ENCODE results near the gene MED27.

MED27 gene

DNA sequence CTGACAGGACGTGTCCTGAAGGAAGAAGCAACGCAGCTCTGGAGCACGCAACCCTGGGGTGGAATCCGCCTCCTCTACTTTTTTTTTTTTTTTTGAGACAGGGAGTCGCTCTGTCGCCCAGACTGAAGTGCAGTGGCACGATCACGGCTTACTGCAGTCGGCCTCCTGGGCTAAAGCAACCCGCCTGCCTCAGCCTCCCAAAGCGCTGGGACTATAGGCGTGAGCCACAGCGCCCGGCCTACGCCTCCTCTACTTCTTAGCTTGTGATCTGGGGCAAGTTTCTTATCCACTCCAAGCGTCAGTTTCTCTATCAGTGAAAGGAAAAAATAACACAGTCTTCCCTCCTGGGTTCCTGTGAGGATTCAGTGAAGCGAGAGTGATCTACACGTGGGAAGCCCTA, 243.6 kb downstream of the MED27 start:
- no peak for DNase-seq (ENCODE audit: low read depth)

DNA sequence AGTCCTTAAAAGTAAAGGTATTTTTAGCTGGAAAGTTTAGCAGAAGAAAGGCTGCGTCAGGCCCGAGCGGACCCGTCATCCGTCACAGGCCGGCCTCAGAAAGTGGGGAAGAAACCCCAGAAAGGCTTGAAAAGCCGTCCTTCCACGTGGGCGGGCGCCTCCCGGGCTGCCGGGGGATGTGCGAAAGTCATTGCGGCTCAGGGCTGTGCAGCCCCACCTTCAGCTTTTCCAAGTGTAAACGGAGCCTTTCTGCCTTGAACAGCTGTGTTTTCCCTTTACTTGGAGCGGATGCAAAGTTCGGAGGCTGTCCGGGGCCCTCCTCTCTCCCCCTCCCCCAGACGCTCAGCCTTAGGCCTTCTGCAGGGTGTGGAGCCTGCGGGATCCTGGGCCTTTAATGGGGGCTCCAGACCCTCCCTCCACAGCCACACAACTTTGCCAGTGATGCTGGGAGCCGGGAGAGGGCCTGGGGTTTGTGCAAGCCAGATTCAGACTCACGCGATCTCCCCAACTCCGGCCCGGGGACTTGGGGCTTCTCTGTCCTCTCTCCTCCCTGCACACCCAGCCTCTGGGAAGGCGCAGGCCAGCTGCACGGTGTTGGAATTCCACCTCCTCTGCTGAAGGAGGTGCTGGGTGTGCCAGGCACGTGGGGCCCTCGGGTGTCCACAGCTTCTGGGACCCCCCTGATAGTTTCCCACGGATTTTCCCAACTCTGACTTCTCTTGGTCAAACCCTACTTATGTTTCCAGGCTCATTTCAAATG, 244.3 kb downstream of the MED27 start:
- no peak for DNase-seq (ENCODE audit: low read depth)

DNA sequence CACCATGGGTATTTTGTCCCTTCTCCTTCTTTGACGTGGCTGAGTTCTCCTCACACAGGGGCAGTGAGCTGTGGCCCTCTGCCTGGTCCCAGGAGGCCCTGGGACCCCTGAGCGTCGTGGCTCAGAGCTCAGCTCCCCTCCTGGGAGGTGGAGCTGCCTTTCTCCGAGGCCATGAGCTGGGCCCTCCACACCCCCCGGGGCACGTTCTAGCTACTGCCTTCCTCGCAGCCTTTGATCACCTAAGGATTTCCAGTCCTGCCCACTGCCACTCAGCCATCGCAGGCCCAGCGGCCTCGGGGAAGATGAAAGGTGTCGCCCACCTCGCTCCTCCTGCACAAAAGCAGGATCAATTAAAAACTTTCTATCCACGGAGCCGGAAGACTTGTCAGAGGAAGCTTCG, 244.9 kb downstream of the MED27 start:
- DNase-seq (ENCODE audit: low read depth) = no peak

DNA sequence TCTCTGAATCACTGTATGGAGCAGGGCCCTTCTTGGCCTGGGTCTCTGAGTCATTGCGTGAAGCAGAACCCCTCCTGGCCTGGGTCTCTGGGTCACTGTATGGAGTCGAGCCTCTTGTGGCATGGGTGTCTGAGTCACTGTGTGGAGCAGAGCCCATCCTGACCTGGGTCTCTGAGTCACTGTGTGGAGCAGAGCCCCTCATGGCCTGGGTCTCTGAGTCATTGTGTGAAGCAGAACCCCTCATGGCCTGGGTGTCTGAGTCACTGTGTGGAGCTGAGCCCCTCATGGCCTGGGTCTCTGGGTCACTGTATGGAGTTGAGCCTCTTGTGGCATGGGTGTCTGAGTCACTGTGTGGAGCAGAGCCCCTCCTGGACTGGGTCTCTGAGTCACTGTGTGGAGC, 245.8 kb downstream of the MED27 start:
- DNase-seq (ENCODE audit: low read depth) = no peak

DNA sequence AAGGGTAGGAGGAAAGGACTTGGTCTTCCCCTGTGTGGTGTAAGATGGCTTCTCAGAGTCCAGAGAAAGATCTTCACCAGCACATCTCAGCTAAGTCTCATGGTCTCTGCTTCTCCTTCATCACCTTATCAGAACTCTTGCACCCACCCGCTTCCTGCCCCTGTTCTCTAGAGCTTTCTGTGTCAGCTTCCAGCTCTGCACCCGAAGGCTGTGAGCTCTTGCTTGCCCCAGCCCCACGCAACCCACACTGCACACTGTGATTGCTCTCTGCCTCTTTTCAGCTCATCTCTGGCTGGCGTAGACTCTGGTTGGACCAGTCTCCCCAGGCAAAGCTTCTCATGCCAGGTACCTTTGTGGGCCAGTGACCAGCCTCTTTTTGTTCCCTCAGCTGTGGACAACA, 246.6 kb downstream of the MED27 start:
- no peak for DNase-seq (ENCODE audit: low read depth)

DNA sequence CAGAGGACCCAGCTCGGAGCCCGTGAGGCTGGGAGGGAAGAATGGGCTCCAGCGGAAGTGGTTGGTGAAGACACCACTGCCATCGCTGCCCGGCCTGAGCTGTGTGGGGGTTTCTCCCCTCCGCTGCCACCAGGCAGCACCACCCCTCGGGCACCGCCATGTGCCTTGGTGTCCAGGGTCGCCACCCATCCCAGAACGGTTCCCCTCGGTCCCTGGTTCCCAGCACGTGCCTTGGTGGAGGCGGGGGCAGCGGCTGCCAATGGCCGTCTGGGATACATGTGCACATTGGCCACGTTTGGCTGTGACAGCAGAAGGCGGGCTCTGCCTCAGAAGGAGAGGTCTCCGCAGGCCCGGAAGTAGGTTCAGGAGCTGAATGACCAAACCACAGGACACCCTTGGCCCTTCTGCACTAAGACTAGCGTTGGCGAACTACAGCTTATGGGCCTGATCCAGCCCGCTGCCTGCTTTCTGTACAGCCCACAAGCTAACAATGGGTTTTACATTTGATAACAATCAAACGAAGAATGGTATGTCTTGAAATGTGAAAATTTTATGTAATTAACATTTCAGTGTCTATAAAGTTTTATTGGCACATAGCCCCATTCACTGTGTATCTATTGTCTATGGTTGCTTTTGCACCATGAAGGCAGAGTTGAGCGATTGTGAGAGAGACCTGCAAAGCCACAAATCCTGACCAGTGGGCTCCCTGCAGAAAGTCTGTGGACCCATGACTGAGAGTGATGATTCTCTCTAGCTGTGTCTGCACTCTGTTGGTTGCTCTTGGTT, 248.1 kb downstream of the MED27 start:
- no peak for DNase-seq (ENCODE audit: low read depth)

DNA sequence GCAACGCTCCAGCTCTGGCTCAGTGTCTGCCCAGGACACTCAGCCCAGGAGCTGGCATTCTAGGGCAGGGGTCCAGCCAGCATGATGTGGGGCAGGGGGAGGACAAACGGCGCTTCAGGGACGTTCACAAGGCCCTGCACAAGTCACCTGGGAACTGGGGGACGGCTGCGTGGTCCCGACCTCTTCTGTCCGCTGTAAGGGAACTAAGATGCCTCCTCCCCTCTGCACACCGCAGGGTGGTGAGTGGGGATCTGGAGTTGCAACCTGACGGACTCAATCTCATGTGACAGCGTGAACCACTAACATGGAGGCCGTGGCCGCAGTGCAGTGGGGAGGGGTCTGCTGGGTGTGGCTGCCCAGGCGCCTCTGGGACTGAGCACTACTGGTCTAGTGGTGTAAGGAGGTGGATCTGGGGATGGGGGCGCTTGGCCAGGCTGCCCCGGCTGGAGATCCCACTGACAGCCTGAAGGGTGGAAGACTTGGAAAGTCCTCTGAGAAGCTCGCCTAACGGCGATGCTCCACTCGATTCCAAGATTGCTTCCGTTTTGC, 251.8 kb downstream of the MED27 start:
- DNase-seq (ENCODE audit: low read depth) = no peak

DNA sequence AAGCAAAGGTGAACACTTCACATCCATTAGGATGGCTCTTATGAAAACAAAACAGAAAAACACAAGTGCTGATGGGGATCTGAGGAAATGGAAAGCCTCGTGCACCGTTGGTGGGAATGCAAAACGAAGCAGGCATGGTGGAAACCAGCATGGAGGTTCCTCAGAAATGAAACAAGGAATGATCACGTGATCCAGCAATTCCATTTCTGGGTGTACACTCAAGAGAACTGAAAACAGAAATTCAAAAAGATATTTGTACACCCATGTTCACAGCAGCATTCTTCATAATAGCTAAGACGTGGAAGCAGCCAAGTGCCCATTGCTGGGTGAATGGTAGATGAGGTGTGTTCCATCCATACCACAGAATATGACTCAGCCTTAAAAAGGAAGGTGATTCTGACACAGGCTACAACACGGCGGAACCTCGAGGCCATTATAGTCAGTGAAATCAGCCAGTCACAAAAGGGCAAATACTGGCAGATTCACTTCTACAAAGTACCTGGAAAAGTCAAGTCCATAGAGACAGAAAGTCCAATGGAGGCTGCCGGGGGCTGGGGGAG, 252.6 kb downstream of the MED27 start:
- DNase-seq (ENCODE audit: low read depth) = no peak

DNA sequence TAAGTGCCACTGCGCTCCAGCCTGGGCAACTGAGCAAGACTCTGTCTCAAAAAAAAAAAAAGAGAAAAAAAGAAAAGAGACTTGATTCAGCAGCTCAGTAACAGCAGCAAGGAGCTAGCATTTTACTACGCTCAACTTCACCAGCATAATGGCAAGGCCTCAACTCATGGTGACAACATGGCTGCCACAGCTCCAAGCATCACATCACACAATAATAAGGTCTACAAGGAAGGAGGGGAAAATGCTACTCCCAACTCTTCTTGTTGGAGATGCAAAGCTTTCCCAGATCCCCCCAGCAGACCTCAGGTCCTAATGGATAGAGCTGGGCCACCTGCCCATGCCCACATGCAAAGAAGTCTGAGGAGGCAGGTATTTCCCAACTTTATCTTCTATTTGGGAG, 253.6 kb downstream of the MED27 start:
- DNase-seq (ENCODE audit: low read depth) = no peak

DNA sequence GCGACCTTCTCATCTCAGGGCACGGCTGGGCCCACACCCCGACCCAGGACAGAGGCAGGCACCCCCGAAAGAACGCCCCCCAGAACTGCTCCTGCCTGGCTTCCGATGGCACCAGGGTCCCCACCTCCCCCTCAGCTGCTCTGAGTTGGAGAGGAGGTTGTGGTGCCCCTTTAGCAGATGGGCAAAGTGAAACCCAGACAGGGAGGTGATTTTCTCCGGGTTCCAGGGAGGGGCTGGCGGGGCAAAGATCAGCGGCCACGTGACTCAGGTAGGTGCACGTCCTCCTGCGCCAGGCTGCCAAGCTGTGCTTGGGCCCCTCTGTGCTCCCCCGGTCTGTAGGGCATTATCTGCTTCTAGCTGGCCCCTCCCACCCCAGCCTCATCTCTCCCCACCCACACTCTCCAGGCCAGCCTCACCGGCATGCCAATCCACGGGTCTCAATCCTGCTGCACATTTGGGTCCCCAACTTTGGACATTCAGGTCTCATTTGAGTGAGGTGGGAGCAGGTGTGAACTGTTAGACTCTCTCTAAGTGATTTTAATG, 254.6 kb downstream of the MED27 start:
- no peak for DNase-seq (ENCODE audit: low read depth)

DNA sequence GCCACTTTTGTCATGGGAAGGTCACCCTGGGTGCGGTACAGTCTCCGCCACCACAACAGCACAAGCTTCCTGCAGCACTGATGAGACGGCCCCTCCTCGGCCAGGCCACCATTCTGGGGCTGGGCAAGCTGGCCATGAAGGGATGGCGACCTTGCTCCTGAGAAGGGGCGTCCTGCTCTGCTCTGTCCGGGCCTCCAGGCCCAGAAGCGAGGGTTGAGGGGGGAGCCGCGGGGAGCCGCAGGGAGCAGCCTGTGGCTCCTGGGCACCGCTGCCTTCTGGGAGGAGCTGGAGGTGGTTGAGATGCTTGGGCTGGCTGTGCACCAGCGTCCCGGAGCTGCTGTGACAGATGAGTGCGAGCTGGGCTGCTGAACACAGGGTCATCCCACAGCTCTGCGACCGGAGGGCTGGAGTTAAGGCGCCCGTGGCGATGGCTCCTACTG, 255.5 kb downstream of the MED27 start:
- no peak for DNase-seq (ENCODE audit: low read depth)

DNA sequence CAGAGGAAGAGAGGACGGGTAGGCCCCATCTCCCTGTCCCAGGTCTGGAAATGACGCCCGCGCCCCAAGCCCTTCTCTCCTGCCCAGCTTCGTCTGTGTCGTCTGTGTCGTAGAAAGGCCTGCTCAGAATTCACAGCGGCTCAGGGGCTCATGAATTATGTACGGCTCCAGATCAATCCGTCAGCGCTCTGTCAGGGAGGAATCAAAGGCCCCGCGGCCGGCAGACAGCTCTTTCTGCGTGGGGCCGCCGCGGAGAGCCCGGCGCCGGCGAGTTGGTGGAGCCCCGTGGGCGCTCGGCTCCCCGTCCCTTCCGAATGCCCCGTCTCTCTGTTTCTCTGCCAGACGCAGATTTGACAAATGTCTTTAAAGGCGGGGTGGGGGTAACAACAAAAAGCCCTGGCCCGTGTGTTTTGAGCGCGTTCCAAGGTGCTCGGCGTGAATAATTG, 255.9 kb downstream of the MED27 start:
- DNase-seq (ENCODE audit: low read depth) = no peak

DNA sequence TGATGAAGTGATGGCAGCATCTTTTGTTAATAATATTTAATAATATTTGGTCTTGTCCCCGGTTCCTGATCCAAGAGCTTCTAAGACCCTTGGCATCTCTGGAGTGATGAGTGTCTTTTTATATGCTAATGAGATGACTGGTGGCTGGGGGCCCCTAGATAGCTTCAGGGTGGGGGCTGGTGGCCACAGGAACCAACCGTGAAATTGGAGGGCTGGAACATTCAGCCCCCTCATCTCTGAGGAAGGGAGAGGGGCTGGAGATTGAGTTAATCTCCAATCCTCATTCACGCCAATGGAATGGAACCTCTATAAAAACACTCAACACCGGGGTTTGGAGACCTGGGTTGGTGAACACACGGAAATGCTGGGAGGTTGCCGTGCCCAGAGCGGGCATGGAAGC, 261.6 kb downstream of the MED27 start:
- DNase-seq (ENCODE audit: low read depth) = no peak

DNA sequence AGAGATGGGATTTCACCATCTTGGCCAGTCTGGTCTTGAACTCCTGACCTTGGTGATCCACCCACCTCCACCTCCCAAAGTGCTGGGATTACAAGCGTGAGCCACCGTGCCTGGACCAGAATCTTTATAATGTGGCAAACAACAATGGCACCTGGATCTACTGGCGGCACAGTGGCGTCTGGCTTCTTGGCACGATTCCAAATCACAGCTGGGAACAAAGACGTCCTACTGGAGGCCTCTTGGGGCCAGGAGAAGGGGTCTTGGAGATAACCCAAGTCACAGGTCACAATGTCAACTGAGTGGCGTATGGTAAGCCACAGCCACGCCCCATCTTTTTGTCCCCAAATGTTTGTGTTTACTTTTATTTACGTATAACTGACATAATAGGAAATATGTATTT, 262.0 kb downstream of the MED27 start:
- no peak for DNase-seq (ENCODE audit: low read depth)

DNA sequence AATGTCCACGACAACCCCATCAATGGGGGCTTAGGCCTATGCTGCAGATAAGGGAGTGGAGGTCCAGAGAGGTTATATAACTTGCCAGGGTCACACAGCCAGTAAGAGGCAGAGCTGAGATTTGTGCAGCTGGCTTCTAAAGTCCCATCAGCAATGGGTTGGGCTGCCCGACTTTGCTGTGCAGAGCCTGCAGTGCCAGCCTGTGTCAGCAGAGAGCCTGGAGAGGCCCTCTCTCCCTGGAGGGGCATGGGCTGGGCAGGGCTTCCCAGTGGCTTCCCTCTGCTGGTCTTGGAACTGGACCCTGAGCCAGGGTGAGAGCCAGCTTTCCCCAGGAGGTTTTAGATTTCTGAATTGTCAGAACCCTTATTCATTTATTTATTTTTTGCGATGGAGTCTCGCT, 262.6 kb downstream of the MED27 start:
- no peak for DNase-seq (ENCODE audit: low read depth)

DNA sequence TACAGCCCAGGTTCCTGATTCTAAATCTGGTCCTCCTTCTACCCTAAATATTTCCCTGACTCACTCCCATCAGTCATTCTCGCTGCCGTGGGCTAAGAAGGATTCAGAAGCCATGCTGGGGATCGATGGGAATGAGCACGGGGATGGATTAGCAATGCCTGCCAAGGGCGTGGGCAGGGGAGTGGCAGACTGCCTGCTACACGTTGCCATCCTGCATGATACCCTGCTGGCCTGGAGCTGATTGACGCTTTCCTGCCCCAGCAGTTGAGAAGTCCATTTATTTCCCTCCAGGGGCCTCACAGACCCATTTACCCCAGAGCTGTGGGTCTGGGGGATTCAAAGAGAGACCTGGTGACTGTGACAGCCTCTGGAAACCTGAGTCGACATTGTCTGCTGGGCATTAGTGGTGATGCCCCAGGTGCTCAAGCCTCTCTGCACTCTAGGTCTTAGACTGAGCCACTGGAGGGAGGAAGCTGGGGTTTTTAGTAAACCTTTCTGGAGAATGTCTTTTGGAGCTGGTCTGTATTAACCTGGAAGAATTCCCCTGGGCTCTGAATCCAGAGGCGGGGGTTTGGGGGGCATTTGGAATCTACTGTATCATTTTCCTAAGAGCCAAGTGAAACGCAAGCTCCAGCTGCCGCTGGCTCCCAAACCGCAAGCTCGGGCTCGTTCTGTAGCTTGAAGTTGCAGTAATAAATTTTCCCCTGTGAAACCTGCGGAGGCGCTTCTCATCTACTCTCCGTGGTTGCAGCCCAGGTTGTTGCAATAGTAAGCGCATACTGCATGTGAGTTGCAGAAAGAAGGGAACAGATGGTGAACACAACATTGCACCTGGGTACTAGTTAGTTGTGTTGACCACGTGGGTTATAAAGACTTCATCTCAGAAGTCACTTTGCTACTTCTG, 263.4 kb downstream of the MED27 start:
- no peak for DNase-seq (ENCODE audit: low read depth)

DNA sequence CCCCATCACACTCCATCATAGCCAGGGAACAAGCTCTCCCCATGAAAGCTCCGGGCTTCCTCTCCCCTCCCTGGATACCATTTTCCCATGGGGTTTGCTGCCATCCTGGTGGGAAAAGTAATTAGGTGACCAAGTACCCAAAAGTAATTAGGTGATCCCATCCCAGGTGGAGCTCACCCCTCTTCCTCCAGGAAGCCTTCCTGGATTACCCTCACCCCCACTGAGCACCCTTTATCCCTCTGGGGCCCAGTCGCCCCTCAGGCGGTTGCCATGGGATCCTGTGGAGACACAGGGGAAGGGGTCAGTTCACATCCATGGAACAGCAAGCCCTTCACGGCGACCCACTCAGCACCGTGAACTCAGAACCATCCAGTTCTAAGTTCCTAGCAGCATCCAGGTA, 265.0 kb downstream of the MED27 start:
- DNase-seq (ENCODE audit: low read depth) = no peak

DNA sequence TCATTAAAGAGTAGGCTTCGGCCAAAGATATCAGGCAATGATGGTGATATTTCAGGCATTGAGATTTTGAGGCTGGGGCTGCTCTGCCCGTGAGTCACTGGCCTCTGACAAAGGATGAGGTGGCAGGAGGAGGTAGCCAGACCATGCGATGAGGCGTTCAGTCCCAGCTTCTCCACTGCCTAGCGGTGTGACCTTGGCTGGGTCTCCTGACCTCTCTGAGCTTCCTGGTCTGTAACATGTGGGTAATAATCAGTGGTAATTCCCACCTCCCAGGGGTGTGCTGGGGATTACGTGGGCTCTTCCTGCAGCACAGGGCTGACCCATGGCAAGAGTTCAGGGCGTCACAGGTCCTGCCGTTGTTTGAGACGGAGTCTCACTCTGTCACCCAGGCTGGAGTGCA, 266.6 kb downstream of the MED27 start:
- no peak for DNase-seq (ENCODE audit: low read depth)

DNA sequence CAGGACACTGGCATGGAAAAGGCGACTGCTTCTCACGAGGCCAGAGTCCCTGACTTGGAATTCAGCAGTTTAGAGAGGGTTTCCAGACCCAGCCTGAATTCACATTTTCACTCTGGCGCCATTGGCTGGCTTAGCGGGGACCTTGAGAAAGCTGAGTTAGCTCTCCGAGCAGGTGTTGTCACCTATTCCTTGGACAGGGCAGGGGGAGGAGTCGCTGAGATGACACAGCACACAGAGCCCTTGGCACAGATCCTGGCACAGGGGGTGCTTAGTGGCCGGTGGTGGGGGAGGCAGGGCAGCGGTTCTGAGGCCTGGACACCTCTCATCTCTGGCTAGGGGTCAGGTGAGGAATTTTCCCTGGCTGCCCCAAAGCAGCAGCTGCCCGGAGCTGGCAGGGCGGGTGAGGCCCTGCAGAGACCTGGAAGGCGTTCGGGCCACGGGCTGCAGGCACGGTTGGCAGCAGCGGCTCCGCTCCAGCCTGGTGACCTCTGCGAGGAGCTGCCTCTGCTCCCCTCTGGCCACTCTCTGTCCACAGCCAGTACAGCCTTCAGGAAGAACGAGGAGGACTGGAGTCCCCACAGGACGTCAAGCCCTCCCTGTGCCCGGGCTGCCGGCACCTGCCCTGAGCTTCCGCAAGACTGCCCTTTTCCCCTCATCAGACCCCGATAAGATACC, 267.4 kb downstream of the MED27 start:
- no peak for DNase-seq (ENCODE audit: low read depth)

DNA sequence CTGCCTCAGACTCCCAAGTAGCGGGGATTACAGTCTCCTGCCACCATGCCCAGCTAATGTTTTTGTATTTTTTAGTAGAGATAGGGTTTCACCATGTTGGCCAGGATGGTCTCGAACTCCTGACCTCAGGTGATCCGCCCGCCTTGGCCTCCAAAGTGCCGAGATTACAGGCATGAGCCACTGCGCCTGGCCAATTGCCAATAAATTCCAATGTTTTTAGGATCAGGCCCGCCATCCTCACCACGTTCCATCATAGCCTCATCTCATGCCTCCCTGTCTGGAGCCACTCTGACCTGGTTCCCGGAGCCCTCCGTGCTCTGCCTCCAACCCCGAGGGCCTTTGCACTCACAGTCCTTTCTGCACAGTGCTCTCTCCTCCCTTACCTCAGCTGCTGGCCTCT, 268.3 kb downstream of the MED27 start:
- DNase-seq (ENCODE audit: low read depth) = no peak
